Measurements from ENCODE around the gene ELMO2.
"Not testable (repeated sequence)": the region's sequence is repeated elsewhere in the genome, so short reads cannot be mapped to it uniquely, and the experiment has no call there.

The ELMO2 gene

DNA sequence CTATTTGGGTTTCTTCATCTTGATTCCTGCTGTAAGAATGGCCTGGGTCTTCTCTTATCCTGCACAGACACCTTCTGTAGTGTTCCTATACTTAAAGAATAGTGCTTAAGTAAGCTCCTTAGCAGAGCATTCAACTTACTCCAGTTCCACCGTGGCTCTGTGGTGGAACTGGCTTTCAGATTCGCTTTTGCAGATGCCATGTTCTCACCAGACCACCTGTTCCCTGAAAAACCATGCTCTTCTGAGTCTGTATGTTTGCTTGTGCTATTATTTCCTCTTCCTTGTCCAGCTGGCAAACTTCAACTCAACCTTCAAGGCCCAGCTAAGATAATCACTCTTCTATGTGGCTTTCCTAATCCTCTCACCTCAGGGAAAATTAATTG lies 4.9 kb downstream of the ELMO2 start:
- no peak for DNase-seq

DNA sequence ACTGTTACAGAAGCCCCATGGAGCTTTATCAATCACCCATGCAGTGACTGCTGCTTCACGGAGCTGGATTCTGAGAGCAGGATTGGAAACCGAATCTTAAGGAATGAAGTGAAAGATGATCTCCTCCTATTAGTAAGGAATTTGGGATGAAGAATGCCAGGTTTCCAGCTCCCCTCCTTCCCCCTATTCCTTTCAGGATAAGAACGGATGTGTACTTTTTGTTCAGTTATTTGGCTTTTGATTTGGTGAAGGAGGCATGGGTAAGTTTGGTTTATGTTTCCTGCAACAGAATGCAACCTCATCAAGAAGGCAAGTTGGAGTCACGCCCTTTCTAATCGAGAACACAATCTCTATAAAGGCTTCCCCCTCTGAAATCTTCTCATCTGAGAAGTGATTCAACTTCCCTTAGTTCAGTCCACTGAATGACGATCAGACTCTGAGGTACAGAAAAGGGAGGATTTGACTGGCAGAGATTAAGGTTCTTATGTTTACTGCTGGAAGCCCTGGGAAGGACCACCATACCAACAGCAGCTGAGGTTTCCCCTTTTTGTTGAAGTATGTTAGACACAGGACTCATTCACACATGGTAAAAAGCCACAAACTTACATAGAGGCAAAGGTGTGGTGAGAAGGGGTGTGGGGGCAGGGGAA lies 5.5 kb downstream of the ELMO2 start:
- no peak for DNase-seq

DNA sequence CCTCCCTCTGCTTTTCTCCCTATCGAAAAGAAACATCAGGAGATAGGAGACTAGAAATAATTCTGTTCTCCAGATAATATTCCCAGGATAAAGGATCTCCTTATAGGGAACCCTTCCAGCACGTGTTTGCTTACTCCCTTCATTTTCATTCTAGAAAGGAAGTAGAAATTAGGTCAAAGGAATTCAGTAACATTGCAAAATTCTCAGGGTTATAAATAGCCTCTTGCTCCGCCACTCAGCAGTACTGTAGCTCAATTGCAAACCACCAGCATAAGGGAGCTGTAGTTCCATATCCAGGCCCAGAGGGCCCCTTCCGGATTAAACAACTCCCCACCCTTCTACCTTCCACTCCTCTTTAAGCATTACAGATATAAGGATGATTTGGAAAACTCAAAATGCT lies 6.2 kb downstream of the ELMO2 start:
- no peak for DNase-seq

DNA sequence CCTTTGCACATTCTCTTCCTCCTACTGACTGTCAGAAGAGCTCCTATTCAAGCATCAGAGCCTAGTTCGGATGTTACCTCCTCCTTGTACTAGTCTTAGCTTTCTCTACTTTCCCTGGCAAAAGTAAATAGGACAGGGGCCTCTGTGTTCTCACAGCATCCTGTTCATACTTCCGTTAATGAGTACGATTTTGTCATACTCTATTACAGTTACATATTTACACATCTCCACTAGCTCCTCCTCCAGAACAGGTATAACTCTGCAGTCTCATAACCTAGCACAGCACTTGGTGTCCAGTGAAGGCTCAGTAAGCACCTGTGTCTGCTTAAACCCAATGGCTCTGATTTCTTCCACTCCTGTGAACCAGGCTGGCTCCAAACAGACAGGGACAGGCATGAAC lies 7.0 kb downstream of the ELMO2 start:
- no peak for DNase-seq

DNA sequence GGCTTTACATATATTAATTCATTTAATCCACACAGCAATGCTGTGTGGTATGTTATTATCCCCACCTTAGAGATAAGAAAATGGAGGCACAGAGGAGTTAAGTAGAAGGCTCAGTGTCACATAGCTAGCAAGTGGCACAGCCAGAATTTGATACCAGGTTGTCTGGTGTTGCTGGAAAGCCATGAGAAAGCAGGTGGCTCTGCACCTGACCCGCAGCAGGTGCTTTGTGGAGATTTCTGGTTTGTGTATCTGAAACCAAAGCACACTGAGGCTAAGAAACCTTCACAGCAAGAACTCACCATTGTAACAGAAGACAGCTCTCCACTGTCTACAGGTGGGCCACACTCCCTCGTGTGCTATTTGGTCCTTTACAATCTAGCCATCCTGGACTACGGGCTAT lies 7.5 kb downstream of the ELMO2 start:
- DNase-seq, result no peak

DNA sequence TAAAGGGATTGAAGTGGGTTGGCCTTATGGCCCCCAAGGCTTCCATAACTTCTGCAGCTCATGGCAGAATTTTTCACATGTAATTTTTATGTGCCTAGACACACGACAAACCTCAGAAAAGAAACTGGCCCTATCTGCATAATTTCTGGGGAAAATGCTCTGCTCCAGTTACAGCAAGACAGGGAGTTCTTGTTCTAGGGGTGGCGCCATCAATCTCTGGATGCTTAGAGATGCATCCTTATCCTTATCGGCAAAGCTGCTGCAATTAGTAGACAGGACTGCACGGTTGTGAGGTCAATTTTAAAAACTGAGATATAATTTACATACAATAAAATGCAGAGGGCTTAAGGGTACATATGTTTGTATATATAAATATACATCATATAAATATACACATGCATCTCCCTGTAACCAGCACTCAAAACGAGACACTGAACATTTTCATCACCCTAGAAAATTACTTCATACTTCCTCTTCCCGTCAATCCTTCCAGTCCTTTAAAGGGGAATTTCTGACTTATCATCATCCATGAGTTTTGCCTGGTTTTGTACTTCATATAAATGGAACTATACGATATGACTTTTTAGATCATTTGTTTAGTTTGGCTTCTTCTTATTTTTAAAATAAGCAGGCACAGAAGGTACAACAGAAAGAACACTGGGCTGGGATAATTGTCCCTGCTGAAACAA lies 10.2 kb downstream of the ELMO2 start:
- no peak for DNase-seq

DNA sequence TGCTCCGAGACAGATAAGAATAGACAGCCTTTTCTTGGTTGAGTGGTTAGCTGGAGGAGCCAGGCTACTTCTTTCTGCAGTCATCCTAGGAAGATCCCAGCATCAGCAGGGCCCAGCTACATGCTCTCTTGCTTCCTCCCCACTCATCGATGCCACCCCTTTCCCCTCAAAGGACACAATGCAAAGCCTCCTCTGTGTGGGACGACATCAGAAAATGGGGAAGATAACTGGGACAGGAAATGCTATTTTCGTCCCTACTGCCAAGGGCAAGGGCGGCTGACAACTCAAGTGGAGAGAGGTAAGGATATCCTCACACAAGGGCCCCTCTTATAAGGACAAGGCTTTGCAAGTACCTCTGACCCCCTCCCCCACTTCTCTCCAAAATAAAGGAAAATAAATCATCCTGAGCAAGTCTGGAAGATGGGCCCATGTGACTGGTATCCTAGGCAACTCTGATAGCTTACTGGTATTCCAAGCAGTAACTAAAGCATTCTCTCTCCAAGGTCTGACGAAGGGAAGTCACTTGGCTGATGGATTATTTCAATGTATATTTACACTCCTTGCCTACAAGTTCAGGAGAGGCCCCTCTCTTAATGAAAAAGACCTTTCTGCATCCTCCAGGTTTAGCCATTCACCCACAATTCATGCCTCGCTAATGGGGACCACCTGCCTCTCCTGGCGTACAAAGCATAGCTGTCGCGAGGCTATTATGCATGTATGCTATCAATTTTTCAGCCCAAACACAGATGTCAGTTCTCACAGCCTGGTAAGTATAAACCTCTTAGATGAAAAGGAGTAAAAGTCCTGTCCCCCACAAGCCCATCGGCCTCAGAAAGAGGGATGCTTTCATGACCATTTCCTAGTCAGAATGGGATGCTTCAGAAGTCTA lies 11.3 kb downstream of the ELMO2 start:
- DNase-seq, result no peak

DNA sequence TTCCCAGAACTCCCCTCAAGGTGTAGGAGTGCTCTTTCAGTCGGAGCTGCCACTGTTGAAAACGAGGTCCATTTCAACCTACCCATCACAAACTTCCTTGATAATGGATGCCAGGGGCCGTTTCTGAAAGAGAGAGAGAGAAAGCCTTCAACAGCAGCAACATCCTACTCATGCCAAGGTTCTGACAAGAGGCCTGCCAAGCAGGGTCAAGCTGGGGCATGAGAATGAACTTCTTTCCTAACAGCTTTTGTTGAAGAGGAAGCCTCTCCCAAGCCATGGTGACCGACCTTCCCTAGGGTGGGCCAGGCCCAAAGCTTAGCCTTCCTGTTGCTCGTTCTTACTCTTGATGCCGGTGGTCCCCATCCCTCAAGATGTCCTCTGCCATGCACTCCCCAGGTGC lies 12.4 kb downstream of the ELMO2 start:
- DNase-seq, result no peak

DNA sequence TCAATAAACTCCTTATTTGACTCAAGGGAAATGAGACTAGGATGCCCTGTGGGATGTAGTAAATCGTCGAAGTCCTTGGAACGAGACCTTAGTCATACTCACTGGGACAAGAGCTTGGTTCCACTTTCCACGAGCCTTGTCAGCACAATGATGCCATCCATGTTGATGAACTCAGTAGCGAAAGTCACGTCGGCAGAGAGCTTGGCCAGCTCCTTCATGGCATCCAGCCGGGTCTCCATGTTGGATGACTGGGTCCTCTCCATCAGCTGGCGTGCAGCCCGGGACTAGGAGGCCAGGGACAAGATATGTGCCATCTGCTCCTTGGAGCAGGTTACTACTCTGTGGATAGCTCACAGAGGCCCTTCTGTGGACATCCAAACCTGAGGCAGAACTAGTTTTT lies 17.5 kb downstream of the ELMO2 start:
- DNase-seq, result no peak

DNA sequence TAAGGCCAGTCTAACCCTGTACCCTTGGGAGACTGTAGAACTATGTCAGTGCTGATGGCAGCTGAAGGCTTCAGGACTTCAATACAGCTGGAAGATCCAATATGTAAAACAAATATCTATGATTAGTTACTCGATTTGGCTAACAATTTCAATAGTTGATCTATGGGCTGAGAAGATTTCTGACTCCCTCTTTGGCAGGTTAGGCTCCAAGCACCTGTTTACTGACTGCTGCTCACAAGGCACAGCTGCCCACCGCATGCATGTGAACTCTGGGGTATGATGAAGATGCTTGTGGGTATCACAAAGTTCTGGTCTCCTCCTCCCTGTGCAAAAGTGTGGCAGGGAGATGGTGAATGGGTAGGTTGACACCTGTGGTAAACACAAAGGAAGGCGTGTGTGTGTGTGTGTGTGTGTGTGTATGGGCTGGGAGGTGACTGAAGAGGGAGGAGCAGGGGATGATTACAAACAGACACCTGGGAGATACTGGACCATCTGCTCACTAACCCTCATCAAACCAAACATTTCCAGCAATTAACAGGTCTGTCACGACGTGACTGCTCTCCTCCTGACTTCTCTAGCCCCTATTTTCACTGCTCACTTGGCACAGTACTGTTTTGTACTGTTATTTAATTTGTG lies 18.1 kb downstream of the ELMO2 start:
- DNase-seq, result no peak

DNA sequence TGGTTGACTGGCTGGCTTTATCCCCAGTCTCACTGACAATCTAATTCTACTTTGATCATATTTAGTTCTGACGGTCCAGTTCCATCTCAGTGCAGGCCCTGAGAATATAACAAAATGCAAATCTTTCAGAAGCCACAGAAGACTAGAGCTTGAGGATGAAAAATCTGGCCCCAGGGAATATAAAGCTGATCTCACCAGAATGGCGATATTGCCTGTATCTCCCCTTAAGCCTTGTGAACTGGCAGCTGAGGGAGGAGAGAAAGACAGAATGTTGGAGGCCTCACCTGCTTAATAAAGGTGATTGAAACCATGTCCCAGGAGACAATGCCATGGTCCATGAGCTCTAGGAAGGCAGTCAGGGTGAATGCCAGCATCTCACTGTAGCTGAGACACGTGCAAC lies 19.4 kb downstream of the ELMO2 start:
- DNase-seq, result not testable (repeated sequence)

DNA sequence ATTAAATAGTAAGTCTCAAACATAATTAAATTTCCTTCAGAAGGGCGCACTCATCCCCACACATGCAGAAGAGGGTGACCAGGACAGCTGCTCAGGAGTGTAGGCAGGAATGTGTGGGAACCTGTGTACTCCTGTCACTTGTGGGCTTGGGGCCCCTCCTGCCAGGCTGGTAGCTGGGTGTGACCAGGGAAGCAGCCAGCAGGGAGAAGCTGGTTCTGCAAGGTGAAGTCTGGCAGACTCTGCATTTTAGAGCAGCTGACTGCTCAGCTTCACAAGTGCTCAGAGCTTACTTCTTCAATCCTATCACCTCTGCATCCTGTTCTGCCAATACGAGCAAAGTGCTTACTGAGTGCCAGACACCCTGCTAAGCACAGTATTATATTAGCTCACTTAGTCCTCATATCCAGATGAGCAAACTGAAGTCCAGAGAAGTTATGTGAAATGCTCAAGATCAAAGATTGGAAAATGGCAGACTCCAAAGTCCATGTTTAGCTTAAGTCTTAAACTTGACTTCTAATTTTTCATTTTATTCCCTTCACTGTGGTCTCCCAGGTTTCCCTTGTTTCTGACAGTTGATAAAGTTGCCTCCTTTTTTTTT lies 27.9 kb downstream of the ELMO2 start:
- DNase-seq, result no peak

DNA sequence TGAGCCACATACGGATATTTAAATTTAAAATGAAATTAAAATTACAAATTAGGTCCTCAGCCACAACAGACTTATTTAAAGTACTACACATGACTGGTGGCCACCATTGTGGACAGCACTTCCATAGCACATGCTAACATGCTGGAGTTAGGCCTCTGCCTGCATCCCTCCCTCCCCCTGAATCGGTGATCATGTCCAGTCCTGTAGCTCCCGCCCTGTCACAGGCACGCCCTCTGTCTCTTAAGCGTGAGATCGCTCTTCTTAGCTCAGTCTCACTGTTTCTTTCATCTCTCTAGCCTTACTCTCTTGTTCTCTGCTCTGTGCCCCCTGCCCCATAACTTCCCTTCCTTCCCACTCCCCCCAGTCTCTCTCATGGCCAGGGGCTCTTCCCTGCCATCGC lies 28.9 kb downstream of the ELMO2 start:
- no peak for DNase-seq

DNA sequence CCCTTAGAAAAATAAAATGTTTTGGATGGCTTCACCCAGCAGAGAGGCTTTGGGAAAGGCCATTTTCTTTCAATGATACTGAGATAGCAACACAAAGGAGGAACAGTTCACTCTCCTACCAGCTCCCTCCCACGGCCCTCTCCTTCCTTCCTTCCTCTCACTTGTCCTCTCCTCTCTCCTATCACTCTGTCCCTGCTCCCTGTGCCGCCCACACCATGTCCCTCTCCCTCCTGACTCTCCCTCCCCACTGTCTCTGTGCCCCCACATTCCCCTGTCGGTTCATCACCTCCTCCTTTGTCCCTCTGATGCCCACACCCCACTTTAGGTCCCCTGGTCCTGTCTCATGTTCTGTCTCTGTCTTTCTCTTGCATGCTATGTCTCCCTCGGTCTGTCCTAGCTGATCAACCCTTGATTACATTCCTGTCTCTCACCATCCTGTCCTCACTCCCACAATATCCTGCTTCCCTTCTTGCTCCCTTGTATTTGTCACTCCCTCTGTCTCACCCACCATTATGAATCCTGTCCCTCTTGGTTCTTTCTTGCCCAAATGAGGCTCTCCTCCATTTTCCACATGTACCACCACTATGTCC lies 30.1 kb downstream of the ELMO2 start:
- no peak for DNase-seq

DNA sequence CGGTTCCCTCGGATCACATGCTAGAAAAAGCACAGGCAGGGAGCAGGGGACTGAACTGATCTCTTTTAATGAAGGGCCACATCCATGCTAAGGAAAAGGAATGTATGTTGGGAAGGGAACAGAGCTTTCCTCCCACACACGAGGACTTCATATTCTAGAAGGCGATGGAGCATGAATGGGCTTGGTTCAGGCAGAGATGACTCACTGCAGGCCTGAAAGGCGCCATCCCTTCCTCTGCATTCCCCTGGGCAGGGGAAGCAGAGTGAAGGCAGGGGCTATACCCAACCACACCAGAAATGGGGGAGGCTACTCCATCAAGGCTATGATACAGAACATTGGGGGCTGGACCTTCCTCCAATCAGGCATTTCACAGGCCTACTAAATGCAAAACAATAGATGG lies 30.6 kb downstream of the ELMO2 start:
- no peak for DNase-seq

DNA sequence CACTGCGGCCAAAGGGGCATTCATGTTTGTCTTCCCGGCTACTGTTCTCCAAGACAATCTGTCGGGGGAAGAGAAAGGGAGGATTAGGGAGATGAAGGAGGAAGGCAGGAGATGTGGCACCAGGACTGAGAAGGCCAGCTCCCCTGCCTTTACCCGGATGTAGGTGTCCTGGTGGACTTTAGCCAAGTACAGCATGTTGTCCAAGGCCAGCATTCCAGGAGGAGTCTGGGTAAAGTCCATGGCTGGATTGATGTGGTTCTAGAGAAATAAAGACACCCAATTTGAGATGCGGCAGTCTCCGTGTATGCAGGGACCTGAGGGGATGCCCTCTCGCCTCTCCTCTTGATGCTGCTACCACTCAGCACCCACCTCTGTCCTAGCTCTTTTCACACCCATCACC lies 32.0 kb downstream of the ELMO2 start:
- no peak for DNase-seq

DNA sequence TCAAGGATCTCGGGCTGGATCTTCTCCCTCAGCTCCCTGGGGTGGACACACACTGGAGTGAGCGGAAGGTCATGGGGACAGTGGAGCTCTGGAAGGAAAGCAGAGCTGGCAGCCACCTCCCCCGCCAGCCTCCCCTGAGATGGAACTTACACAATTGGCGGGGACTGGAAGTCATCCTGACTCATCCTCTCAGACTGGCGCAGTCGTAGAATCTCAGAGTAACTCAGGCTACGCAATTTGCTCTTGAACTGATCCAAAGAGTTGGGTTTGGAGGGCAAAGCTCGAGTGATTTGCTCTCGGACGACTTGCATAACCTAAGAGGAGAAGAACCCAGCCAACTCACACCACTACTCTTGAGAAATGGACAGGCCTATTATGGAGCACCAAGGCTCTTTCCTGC lies 34.8 kb downstream of the ELMO2 start:
- DNase-seq, result no peak

DNA sequence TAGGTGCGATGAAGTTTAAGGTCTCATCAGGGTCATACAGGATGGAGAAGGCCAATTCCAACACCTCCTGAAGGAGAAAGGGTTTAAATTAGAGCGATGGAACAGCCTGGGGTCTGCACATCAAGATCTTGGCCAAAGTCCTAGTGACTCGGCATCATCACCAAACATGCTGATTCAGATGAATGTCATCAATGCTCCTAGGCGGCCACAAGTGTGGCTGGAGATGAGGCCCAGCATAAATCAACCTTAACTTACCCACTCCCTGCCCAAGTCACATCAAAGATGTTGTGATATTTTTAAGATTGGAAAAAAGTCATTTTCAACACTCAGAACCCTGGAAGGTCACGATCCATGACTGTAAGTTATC lies 37.5 kb downstream of the ELMO2 start:
- DNase-seq, result no peak

DNA sequence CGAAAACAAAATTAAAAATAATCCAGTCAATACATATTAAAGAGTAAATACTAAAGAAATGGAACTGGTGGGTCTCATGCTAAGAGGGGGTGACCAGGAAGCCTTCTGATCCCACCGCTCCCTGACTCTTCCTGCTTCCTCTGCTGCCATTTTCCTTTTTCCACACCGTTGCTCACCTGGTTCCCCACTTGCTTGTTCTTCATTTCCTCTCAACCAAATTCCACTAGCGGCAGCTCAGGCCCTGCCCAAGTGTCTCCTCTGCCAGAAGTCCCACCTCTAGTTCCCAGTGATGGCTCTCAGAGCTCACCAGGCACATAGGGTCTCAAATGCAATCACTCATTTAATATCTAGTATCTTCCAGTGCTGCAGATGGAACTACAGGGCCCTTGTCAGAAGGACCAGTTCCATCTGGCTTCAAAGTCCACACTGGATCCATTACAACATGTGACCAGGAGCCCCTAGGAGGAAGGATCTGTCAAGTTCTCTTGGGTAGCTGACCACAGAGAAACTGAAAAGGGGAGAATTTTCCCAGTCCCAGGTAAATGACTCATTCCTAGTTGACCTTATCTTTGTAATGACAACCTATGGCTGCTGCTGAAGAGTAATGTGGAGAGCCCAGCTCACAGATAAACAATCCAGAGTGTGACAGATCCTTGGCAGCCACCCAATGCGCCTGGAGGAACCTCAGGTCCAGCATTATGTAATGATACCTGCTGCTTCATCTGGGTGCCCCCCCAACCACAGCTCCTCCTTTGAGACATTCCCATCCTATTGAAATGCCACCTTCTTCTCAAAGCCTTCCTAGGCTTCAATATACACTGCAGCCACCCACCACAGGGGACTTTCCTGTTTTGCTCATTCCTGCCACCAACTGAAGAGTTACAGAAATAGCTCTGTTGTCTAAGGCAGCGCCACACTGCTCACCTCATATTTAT lies 38.2 kb downstream of the ELMO2 start:
- DNase-seq, result no peak

DNA sequence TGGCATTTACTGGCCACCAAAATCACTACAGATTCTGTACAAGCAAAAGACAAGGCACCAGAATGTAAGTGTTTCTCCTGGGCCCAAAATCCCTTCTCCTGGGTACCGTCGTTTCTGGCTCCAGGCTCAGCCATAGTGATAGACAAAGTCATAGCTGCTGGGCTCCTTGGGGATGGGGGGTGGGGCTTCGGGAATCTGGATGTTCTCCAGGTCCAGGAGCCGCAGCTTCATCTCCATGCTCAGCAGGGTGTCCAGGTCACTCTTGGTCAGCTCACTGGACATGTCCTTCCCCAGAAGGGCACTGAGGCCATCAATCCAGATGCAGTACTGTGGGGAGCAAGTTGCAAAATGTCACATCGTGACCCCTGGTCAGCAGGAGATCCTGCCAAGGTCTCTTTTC lies 39.2 kb downstream of the ELMO2 start:
- no peak for DNase-seq

DNA sequence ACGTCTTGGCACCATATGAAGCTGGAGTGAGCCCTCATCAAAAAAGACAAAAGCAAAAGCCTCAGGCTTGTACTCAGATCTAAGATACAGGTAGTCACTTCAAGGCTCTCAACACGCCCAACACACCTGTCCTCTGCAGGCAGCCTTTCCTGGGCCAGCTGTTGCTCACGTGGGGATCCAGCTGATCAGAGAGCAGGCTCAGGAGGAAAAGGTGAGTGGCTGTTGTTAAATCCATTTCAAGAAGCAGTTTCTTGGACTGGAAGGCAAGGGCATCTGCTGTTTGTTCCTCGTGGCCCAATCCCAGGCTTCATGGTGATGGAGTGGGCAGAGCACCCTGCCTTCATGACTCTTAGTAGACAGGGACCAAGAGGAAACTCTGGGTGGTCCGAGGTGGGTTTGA lies 39.6 kb downstream of the ELMO2 start:
- no peak for DNase-seq
